Measurements from ENCODE around the gene ARAF.
A peak's percentile ranks its signal among the peaks of the same experiment; 100 is the strongest.

Gene ARAF

GRCh38 chrX:47564438-47565085, 3.6 kb downstream of the ARAF start:
- no peak for TF ChIP-seq CTCF (IDR thresholded peaks at IDR 0.05; ENCODE audit: low read depth, low read length, missing control alignments)
- no peak overlapping the region for H3K4me3 ChIP-seq (ENCODE audit: low read depth, low read length)

GRCh38 chrX:47566841-47567240, 5.8 kb downstream of the ARAF start:
- no peak for DNase-seq (ENCODE audit: low read depth)
- no peak overlapping the region for H3K4me3 ChIP-seq (ENCODE audit: low read depth, low read length)
- TF ChIP-seq CTCF (IDR thresholded peaks at IDR 0.05; ENCODE audit: low read depth, low read length, missing control alignments), result no peak

More at GRCh38 chrX:47564438-47565085, 3.6 kb downstream of the ARAF start:
- no peak for DNase-seq (ENCODE audit: low read depth)

- no peak overlapping the region for H3K4me3 ChIP-seq (ENCODE audit: low read depth, low read length)
Observed at GRCh38 chrX:47568656-47569295, 7.8 kb downstream of the ARAF start.

GRCh38 chrX:47570794-47571193, 9.8 kb downstream of the ARAF start:
- TF ChIP-seq CTCF (IDR thresholded peaks at IDR 0.05; ENCODE audit: low read depth, low read length, missing control alignments), result no peak

More at GRCh38 chrX:47568656-47569295, 7.8 kb downstream of the ARAF start:
- peak; percentile 49 for TF ChIP-seq CTCF (IDR thresholded peaks at IDR 0.05; ENCODE audit: low read depth, low read length, missing control alignments)
- no peak for DNase-seq (ENCODE audit: low read depth)

GRCh38 chrX:47571215-47571614, 10.2 kb downstream of the ARAF start:
- no peak for TF ChIP-seq CTCF (IDR thresholded peaks at IDR 0.05; ENCODE audit: low read depth, low read length, missing control alignments)
- no peak for DNase-seq (ENCODE audit: low read depth)
- no peak overlapping the region for H3K4me3 ChIP-seq (ENCODE audit: low read depth, low read length)

More at GRCh38 chrX:47570794-47571193, 9.8 kb downstream of the ARAF start:
- H3K4me3 ChIP-seq (ENCODE audit: low read depth, low read length), result no peak overlapping the region
- DNase-seq (ENCODE audit: low read depth), result no peak

- H3K4me3 ChIP-seq (ENCODE audit: low read depth, low read length), result no peak overlapping the region
- no peak for TF ChIP-seq CTCF (IDR thresholded peaks at IDR 0.05; ENCODE audit: low read depth, low read length, missing control alignments)
- DNase-seq (ENCODE audit: low read depth), result no peak
Observed at GRCh38 chrX:47571896-47572295, 10.9 kb downstream of the ARAF start.
